OCI-LY7 (cell line): ENCODE data around the gene AR. TPM values are rescaled to one million over a fixed set of nuclear protein-coding genes. Genes with fewer than 3 reads are reported as not detected.

ENCODE experiments used
- BruUV-seq: library from RNA; stranded (reverse); fragments of 400-500 nt; replicated peaks from 2 replicates; lab custom pipeline; 2021; lab: Mats Ljungman, UMichigan
- CTCF ChIA-PET: fragments of 300-600 bp; sonication (Branson Sonifier 250); formaldehyde crosslinking; loops from one replicate; lab custom pipeline; 2022; ENCODE audit warnings: antibody characterized with exemption; ENCODE audit not compliant: unreplicated experiment; lab: Charles Lee
- POLR2A ChIA-PET: fragments of 300-600 bp; sonication (Branson Sonifier 250); formaldehyde crosslinking; loops from one replicate; lab custom pipeline; 2022; ENCODE audit warnings: antibody characterized with exemption; lab: Charles Lee
- DNase-seq: peaks from one replicate; pipeline ENCODE4 v3.0.0-alpha.2; 2015; ENCODE audit warnings: low spot score
- H2AFZ ChIP-seq: fragments of 200-600 bp; sonication (generic), shearing (Covaris generic); 2 replicates; pipeline ENCODE4 v1.6.1; 2014; ENCODE audit warnings: mild to moderate bottlenecking, antibody characterized with exemption, low read length, moderate library complexity
- H3K27ac ChIP-seq: fragments of 200-600 bp; sonication (generic); 2 replicates; pipeline ENCODE4 v1.5.1; 2014; ENCODE audit warnings: mixed run types, low read depth, mild to moderate bottlenecking, moderate library complexity, low read length, inconsistent platforms; ENCODE audit not compliant: poor library complexity, severe bottlenecking
- H3K36me3 ChIP-seq: fragments of 200-600 bp; sonication (generic); 2 replicates; pipeline ENCODE4 v1.6.1; 2014; ENCODE audit warnings: mild to moderate bottlenecking, antibody characterized with exemption, low read length, moderate library complexity, mixed read lengths; ENCODE audit not compliant: insufficient read depth
- H3K4me1 ChIP-seq: fragments of 200-600 bp; sonication (generic); 2 replicates; pipeline ENCODE4 v1.5.1; 2014; ENCODE audit warnings: mild to moderate bottlenecking, low read length; ENCODE audit not compliant: insufficient read depth, poor library complexity, severe bottlenecking
- H3K4me2 ChIP-seq: fragments of 200-600 bp; sonication (generic); 2 replicates; pipeline ENCODE4 v1.6.1; 2014; ENCODE audit warnings: mild to moderate bottlenecking, low read length
- H3K4me3 ChIP-seq: fragments of 200-600 bp; sonication (generic); 2 replicates; pipeline ENCODE4 v1.5.1; 2014; ENCODE audit warnings: mild to moderate bottlenecking, low read depth, low read length; ENCODE audit not compliant: poor library complexity, severe bottlenecking
- H3K79me2 ChIP-seq: fragments of 200-600 bp; sonication (generic); 2 replicates; pipeline ENCODE4 v1.6.1; 2016; ENCODE audit warnings: low read depth, mild to moderate bottlenecking, low read length, moderate library complexity, mixed read lengths; ENCODE audit not compliant: insufficient read depth
- H3K9me2 ChIP-seq: fragments of 200-600 bp; sonication (generic); 2 replicates; pipeline ENCODE4 v1.6.1; 2016; ENCODE audit warnings: mild to moderate bottlenecking, low read length, mixed read lengths; ENCODE audit not compliant: insufficient read depth
- H3K9me3 ChIP-seq: fragments of 200-600 bp; sonication (generic); 2 replicates; pipeline ENCODE4 v1.6.1; 2014; ENCODE audit warnings: mild to moderate bottlenecking, mixed run types, low read length, mixed read lengths
- H4K20me1 ChIP-seq: fragments of 200-600 bp; sonication (generic); 2 replicates; pipeline ENCODE4 v1.6.1; 2014; ENCODE audit warnings: mild to moderate bottlenecking, antibody characterized with exemption, low read length, moderate library complexity, mixed read lengths; ENCODE audit not compliant: insufficient read depth
- EZH2phosphoT487 ChIP-seq: fragments of 200-600 bp; sonication (generic); IDR thresholded peaks from 2 replicates; pipeline ENCODE4 v1.6.1; 2018; ENCODE audit warnings: low read depth, borderline replicate concordance, mild to moderate bottlenecking, mixed run types, antibody characterized with exemption, low read length, moderate library complexity, mixed read lengths
- intact Hi-C: fragments of 100-400 bp; cut with micrococcal nuclease; formaldehyde crosslinking; loops from one replicate; pipeline ENCODE4 v1.10.0; 2022; ENCODE audit not compliant: unreplicated experiment
- total RNA-seq, 2 experiments: library from RNA; depleted of rRNA in 1 of 2; stranded (reverse); fragments of >200 nt in 1 of 2; shearing (Covaris generic) in 1 of 2; gene quantifications; 2 replicates each; pipeline ENCODE4 v1.2.3, GENCODE V29; 2014 to 2022
- TF ChIP-seq, protein P1 (sequence below): fragments of 200-600 bp; sonication (generic); conservative IDR thresholded peaks from 2 replicates; pipeline ENCODE4 v1.5.1; 2014; ENCODE audit warnings: mild to moderate bottlenecking, antibody characterized with exemption, low read length, moderate library complexity, mixed read lengths

The AR gene
- total RNA-seq, 2 experiments from 2014 or later: not detected

- ChIA-PET POLR2A (no interaction called here), CTCF (no interaction called here)
- Histone ChIP-seq H3K27ac (no peak overlapping the region), H3K9me3 (no peaks in the 10 kb centered on the region), H3K36me3 (no peaks in the 10 kb centered on the region), H3K4me3 (no peak overlapping the region), H2AFZ (no peak overlapping the region), H4K20me1 (no peaks in the 10 kb centered on the region), H3K4me2 (no peak overlapping the region), H3K4me1 (no peaks in the 10 kb centered on the region), H3K9me2 (no peaks in the 10 kb centered on the region), H3K79me2 (no peaks in the 10 kb centered on the region)
- DNase-seq: no peak
- no TSS peak for BruUV-seq
- intact Hi-C loops: no loop called here
- TF ChIP-seq EZH2phosphoT487: no peak
- TF ChIP-seq, protein P1, sequence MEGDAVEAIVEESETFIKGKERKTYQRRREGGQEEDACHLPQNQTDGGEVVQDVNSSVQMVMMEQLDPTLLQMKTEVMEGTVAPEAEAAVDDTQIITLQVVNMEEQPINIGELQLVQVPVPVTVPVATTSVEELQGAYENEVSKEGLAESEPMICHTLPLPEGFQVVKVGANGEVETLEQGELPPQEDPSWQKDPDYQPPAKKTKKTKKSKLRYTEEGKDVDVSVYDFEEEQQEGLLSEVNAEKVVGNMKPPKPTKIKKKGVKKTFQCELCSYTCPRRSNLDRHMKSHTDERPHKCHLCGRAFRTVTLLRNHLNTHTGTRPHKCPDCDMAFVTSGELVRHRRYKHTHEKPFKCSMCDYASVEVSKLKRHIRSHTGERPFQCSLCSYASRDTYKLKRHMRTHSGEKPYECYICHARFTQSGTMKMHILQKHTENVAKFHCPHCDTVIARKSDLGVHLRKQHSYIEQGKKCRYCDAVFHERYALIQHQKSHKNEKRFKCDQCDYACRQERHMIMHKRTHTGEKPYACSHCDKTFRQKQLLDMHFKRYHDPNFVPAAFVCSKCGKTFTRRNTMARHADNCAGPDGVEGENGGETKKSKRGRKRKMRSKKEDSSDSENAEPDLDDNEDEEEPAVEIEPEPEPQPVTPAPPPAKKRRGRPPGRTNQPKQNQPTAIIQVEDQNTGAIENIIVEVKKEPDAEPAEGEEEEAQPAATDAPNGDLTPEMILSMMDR: no peak
Measured at GRCh38 chrX:67544281-67545035, 637 bp downstream of the AR start.

DNA sequence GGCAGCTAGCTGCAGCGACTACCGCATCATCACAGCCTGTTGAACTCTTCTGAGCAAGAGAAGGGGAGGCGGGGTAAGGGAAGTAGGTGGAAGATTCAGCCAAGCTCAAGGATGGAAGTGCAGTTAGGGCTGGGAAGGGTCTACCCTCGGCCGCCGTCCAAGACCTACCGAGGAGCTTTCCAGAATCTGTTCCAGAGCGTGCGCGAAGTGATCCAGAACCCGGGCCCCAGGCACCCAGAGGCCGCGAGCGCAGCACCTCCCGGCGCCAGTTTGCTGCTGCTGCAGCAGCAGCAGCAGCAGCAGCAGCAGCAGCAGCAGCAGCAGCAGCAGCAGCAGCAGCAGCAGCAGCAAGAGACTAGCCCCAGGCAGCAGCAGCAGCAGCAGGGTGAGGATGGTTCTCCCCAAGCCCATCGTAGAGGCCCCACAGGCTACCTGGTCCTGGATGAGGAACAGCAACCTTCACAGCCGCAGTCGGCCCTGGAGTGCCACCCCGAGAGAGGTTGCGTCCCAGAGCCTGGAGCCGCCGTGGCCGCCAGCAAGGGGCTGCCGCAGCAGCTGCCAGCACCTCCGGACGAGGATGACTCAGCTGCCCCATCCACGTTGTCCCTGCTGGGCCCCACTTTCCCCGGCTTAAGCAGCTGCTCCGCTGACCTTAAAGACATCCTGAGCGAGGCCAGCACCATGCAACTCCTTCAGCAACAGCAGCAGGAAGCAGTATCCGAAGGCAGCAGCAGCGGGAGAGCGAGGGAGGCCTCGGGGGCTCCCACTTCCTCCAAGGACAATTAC is 1.4 kb downstream of the AR start:
- CTCF ChIA-PET: no interaction called here
- no peaks in the 10 kb centered on the region for H3K9me2 ChIP-seq
- no peak overlapping the region for H3K4me2 ChIP-seq
- no peak for TF ChIP-seq EZH2phosphoT487
- TF ChIP-seq, protein P1: no peak
- no peaks in the 10 kb centered on the region for H3K79me2 ChIP-seq
- no peak overlapping the region for H2AFZ ChIP-seq
- intact Hi-C loops: no loop called here
- no peak for DNase-seq
- no TSS peak for BruUV-seq
- no peaks in the 10 kb centered on the region for H4K20me1 ChIP-seq
- no peak overlapping the region for H3K27ac ChIP-seq
- no peak overlapping the region for H3K4me3 ChIP-seq
- no peaks in the 10 kb centered on the region for H3K9me3 ChIP-seq
- POLR2A ChIA-PET: no interaction called here
- no peaks in the 10 kb centered on the region for H3K4me1 ChIP-seq
- no peaks in the 10 kb centered on the region for H3K36me3 ChIP-seq
